Activated CD4-positive, alpha-beta T cell treated with anti-CD3 and anti-CD28 coated beads, Interleukin-2, amount 50 U/mL, for 48 hours (primary cell): ENCODE results near the gene POLD1.

ENCODE experiments used
- DNase-seq, 2 experiments: peaks; one replicate each; pipeline ENCODE4 v3.0.0-alpha.2; 2020

POLD1 gene

DNA sequence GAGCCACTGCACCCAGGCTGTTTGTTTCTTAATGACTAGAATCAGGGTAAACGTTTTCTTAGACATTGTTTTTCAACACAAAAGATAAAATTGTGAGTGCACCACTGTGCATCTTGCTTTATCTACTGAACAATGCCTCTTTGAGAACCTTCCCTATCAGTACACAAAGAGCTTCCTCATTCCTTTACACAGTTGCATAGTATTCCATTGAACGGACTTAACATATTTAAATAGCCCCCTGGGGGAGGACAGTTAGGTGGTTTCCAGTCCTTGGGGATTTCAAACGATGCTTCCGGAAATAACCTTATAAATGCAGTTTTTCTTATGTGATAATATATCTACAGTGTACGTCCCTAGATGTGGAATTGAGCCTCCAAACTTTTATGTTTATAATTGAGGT is 8.6 kb downstream of the POLD1 start:
- DNase-seq: no peak

- no peak for DNase-seq
Observed at GRCh38 chr19:50393589-50393988, 9.4 kb downstream of the POLD1 start.

DNA sequence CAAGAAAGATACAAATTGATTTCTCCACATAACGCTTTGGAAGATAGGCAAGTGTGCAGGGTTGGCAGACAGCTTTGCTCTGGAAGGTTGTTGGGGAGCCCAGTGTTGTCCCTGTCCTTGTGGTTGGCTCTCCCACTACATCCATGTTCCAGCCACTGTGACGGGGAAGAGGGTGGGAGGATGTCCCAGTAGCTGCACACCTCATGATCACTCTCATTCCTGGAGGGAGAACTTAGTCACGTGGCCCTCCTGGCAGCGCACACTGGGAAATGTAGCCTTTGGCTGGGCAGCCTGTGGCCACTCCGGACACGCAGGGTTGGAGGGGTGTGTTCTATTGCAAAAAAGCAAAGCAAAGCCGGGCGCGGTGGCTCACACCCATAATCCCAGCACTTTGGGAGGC is 9.9 kb downstream of the POLD1 start:
- no peak for DNase-seq

DNA sequence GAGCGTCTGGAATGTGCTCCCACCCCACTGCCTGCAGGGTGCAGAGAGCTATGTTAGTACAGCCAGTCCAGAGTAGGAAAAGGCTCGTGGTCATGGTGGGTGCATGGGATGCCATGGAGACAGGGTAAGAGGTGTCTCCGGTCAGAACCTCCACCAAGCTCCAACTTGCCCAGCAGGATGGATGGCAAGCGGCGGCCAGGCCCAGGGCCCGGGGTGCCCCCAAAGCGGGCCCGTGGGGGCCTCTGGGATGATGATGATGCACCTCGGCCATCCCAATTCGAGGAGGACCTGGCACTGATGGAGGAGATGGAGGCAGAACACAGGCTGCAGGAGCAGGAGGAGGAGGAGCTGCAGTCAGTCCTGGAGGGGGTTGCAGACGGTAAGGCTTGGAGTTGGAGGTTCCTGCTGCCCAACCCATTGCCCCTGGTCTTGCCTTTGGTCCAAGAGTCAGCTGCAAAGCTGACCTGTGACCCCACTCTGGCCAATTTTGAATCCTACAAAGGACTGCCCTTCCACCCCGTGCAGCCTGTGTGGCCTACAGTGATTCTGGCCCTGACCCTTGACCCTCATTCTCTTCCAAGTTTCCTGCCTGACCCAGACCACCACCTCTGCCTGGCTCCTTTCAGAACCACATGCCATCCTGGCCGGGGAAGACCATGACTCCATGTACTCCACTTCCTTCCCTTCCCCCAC is 14.7 kb downstream of the POLD1 start:
- no peak for DNase-seq

GRCh38 chr19:50399368-50399745 is 15.2 kb downstream of the POLD1 start:
- no peak for DNase-seq

GRCh38 chr19:50401605-50402450 is 17.7 kb downstream of the POLD1 start:
- DNase-seq: no peak

DNA sequence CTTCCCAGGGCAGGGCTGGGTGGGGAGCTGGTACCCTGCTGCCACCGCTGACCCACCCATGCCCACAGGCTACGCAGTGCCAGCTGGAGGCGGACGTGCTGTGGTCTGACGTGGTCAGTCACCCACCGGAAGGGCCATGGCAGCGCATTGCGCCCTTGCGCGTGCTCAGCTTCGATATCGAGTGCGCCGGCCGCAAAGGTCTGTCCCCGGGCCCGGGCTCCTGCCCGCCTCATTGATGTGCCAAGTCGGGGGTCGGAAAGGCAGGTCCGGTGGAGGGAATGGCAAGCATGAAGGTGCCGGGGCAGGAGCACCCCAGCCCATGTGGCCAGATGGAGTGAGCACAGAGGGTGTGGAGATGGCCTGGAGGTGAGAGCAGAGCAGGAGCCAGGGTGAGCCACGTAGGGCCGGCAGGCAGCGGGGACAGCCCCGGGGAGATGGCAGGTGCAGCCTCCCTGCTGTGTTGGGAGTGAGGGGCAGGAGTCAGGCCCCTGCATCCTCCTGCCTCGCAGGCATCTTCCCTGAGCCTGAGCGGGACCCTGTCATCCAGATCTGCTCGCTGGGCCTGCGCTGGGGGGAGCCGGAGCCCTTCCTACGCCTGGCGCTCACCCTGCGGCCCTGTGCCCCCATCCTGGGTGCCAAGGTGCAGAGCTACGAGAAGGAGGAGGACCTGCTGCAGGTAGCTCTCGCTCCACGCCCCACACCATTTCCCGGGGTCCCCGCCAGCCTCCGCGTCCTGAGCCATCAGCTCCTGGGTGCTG is 18.6 kb downstream of the POLD1 start:
- no peak for DNase-seq

DNA sequence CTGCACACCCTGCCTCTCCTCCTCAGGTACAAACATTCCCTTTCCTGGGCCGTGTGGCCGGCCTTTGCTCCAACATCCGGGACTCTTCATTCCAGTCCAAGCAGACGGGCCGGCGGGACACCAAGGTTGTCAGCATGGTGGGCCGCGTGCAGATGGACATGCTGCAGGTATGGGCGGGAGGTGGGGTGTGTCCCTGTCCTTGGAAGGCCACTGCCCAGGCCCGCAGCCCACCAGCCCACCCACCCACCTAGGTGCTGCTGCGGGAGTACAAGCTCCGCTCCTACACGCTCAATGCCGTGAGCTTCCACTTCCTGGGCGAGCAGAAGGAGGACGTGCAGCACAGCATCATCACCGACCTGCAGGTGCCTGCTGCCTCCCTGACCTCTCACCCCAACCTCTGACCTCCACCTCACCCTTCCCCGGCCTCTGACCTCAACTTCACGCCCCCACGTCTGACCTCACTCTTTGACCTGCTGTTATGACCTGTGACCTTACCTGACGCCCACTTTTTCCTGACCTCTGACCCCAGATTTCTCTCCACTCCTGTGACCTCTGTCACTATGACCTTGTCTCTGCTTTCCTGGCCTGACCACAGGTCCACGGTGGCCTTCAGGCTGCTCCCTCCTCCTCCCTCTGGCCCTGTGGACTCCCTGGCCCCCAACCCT is 22.1 kb downstream of the POLD1 start:
- no peak for DNase-seq

GRCh38 chr19:50406829-50407228 is 22.7 kb downstream of the POLD1 start:
- DNase-seq: no peak

GRCh38 chr19:50409347-50409746 is 25.2 kb downstream of the POLD1 start:
- DNase-seq: no peak

GRCh38 chr19:50410109-50410508 is 26.0 kb downstream of the POLD1 start:
- DNase-seq: no peak

DNA sequence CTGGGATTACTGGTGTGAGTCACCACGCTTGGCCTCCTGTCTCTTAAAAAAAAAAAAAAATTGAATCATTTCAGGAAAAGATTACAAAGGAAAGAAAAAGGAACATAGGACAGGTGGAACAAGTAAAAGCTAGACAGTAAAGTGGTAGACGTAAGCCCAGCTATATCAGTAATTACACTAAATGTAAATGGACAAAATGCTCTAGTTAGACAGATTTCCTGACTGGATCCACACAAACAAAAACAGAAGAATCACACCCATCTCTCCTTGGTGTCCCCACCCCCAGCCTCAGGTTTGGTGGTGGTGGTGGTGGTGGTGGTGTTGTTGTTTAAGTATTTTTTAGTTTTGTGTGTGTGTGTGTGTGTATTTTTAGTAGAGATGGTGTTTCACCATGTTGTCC is 28.3 kb downstream of the POLD1 start:
- no peak for DNase-seq

GRCh38 chr19:50413096-50413495 is 28.9 kb downstream of the POLD1 start:
- DNase-seq: no peak

- no peak for DNase-seq
Observed at GRCh38 chr19:50413531-50413930, 29.4 kb downstream of the POLD1 start.

DNA sequence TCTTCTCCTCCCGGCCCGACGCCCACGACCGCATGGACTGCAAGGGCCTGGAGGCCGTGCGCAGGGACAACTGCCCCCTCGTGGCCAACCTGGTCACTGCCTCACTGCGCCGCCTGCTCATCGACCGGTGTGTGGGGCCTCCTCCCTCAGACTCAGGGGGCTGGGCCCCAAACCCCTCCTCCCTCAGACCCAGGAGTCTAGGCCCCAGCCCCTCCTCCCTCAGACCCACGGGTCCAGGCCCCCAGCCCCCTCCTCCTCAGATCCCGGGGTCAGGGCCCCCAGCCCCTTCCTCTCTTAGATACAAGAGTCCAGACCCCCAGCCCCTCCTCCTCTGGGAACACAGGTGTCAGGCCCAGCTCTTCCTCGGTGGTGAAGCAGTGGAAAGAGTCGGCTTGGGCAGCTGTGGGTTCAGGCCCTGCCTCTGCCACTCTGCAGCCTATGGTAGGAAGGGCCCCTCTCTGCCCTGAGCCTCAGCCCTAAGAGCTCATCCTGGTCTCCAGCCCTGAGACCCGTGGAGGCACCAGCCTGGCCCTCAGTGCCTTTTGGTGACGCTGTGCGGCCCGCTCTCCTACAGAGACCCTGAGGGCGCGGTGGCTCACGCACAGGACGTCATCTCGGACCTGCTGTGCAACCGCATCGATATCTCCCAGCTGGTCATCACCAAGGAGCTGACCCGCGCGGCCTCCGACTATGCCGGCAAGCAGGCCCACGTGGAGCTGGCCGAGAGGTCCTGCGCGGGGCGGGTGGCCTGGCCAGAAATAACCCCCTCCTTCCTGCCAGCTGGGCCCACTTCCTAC is 30.9 kb downstream of the POLD1 start:
- peak; percentile 82 to 85 for DNase-seq

DNA sequence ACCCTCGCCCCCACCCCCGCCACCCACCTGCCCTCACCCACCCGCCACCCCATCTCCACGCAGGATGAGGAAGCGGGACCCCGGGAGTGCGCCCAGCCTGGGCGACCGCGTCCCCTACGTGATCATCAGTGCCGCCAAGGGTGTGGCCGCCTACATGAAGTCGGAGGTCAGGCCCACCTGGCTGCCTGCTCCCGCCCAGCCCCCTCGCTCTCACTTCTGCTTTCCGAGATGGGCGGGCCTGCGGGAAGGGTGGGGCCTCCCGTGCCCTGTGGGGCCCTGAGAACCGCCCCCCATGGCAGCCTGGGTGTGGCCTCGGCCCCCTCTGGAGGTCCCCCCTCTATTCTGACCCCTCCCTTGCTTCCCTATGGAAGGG is 31.5 kb downstream of the POLD1 start:
- no peak for DNase-seq

- no peak for DNase-seq
Observed at GRCh38 chr19:50416034-50416977, 32.2 kb downstream of the POLD1 start.

DNA sequence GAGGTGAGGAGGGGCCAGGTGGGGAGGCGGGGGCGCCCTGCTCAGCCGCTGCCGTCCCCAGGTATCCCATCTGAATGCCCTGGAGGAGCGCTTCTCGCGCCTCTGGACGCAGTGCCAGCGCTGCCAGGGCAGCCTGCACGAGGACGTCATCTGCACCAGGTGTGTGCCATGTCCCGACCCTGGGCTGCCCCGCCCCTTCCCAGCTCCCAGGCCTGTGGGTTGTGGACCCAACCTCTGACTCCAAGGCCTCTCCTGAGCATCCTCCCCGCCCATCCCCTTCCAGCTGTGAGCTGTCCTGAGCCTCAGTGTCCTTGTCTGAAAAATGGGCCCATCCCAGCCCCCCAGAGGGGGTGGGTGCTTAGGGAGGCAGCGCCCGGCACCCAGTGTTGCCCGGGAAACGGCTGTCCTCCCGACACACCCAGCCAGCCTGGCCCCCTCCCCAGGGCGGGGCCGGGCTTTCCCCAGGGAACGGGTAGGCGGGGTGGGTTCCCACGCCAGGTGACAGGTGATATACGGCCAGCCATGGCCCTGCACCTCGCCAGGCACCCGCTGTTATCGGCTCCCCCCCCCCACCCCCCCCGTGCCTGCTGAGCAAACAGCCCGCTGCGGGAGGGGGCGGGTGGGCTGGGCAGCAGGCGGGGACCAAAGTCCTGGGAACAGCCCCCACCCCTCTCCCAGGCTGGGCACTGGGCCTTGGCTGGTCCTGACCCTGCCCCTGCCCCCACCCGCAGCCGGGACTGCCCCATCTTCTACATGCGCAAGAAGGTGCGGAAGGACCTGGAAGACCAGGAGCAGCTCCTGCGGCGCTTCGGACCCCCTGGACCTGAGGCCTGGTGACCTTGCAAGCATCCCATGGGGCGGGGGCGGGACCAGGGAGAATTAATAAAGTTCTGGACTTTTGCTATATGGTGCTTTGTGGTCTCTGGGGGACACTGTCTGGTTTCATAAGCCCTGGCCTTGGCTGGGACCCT is 33.2 kb downstream of the POLD1 start:
- DNase-seq: no peak

GRCh38 chr19:50418176-50419021 is 34.3 kb downstream of the POLD1 start, which contains the start of gene SPIB:
TSS of gene SPIB (plus strand) at chr19:50418938. CDS start at chr19:50418963, 25 bp downstream.
- no peak for DNase-seq
